ENCODE data around the gene SATB2.

DNA sequence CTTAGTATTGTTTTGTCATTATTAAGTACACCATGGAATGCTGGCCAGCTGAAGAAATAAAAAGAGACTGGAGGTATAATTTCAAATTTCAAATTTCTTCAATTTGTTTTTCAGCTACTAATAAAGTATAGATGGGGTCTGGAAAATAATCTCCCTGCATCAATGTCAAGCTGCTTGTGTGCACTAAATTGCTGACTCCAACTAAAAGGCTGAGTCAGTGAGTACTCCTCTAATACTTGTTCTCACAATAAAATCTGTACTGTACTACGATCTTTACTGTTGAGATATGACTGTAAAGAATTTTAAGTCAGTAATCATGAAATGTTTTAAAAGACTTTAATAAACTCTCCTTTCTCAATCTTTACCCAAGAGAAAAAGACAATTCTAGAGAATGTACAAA lies 131.9 kb downstream of the SATB2 start:
- no peak for TF ChIP-seq POLR2A (IDR thresholded peaks at IDR 0.05)
- TF ChIP-seq, protein P1, sequence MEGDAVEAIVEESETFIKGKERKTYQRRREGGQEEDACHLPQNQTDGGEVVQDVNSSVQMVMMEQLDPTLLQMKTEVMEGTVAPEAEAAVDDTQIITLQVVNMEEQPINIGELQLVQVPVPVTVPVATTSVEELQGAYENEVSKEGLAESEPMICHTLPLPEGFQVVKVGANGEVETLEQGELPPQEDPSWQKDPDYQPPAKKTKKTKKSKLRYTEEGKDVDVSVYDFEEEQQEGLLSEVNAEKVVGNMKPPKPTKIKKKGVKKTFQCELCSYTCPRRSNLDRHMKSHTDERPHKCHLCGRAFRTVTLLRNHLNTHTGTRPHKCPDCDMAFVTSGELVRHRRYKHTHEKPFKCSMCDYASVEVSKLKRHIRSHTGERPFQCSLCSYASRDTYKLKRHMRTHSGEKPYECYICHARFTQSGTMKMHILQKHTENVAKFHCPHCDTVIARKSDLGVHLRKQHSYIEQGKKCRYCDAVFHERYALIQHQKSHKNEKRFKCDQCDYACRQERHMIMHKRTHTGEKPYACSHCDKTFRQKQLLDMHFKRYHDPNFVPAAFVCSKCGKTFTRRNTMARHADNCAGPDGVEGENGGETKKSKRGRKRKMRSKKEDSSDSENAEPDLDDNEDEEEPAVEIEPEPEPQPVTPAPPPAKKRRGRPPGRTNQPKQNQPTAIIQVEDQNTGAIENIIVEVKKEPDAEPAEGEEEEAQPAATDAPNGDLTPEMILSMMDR (IDR thresholded peaks at IDR 0.05) = no peak

Measured in prostate gland (tissue), 2 donors.